ENCODE results near the gene TFB2M.
"Not testable (repeated sequence)": the region's sequence is repeated elsewhere in the genome, so short reads cannot be mapped to it uniquely, and the experiment has no call there.

Gene TFB2M

DNA sequence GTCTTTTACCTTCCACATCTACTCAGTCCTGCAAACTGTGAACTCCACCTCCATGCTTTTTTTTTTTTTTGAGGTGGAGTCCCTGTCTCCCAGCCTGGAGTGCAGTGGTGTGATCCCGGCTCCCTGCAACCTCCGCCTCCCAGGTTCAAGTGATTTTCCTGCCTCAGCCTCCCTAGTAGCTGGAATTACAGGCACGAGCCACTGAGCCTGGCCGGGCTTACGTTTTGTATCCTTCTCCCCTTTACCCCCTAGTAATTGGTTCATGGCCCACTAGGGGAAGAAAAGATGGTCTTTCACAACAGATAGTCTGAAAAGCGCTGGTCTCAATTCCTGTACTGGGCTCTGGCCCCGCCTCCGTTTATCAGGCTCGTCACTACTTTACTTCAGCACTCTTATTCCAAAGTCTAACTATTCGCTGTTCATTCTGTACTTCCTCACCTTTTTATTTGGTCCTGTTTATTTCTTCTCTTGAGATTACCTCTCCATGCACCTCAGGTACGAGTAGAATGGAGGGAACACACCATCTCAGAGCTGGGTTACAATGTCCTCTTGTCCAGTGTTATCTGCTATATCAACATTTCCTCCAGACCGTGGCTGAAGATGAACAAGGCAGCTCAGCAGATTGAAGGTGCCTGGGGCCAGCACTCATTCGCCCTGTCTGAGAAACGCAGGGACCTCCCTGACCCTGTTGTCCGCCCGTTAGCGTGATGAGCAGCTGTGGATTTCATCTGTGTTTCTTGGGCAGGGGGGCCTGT, 16.4 kb upstream of the TFB2M start:
- H3K9me3 ChIP-seq (ENCODE audit: control insufficient read depth, low read depth, low read length), result no peaks in the 10 kb centered on the region
- H3K4me1 ChIP-seq (ENCODE audit: control insufficient read depth, low read depth, low read length), result no peaks in the 10 kb centered on the region
- no peaks in the 10 kb centered on the region for H3K36me3 ChIP-seq (ENCODE audit: control insufficient read depth, low read depth, low read length)
- H3K27me3 ChIP-seq (ENCODE audit: control insufficient read depth, insufficient read depth, low read length), result no peaks in the 10 kb centered on the region
- H3K9ac ChIP-seq (ENCODE audit: low read length), result no peak overlapping the region
- H3K27ac ChIP-seq (ENCODE audit: low read length), result no peak overlapping the region
- no peak overlapping the region for H3K4me3 ChIP-seq (ENCODE audit: low read length)

DNA sequence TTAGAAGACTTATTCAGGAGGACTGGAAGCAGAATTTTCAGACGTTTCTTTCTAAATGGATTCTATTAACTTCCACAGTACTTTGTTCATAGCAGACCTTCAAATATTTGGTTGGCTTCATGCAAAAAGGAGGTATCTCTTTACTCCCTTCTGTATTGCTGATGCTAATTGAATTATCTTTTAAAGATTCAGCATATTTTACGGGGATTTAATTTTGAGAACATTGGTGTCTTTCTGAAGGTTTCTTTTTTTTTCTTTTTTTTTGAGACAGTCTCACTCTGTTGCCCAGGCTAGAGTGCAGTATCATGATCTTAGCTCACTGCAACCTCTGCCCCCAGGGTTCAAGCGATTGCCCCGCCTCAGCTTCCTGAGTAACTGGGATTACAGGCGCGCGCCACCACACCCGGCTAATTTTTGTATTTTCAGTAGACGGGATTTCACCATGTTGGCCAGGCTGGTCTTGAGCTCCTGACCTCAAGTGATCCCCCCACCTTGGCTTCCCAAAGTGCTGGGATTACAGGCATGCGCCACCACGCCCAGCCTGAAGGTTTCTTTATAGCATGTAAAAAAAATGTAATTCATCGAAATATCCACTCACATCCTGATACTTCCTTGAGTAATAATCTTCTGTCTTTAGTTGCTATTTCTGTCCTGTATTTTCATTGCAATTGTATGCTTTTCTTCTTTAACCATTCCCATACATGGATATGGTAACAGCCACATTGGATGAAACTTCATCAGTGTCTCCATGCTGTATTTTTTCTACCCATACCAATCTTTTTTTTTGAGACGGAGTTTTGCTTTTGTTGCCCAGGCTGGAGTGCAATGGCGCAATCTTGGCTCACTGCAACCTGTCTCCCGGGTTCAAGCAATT, 14.7 kb upstream of the TFB2M start:
- H3K9ac ChIP-seq (ENCODE audit: low read length), result no peak overlapping the region
- H3K27me3 ChIP-seq (ENCODE audit: control insufficient read depth, insufficient read depth, low read length), result no peaks in the 10 kb centered on the region
- H3K4me1 ChIP-seq (ENCODE audit: control insufficient read depth, low read depth, low read length), result no peaks in the 10 kb centered on the region
- H3K27ac ChIP-seq (ENCODE audit: low read length), result no peak overlapping the region
- H3K4me3 ChIP-seq (ENCODE audit: low read length), result no peak overlapping the region
- no peaks in the 10 kb centered on the region for H3K9me3 ChIP-seq (ENCODE audit: control insufficient read depth, low read depth, low read length)
- H3K36me3 ChIP-seq (ENCODE audit: control insufficient read depth, low read depth, low read length), result no peaks in the 10 kb centered on the region

DNA sequence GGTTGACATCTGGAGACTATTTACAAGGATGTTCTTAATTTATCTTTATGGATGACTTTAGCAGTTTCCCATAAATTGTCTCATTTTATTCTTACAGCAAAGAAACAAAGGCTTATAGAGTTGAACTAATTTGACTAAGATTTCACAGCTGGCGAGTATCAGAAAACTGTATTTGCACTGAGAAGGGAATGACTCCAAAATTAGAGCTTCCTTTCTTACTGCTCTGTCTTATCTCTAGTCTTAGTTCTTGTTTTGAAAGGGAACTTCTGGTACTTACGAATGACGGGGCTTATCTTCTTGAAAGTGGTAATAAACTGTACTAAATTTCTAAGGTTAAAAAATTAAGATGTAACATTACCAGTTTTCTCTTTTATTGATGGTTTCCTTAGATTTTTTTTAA, 13.8 kb upstream of the TFB2M start:
- no peak overlapping the region for H3K4me3 ChIP-seq (ENCODE audit: low read length)

DNA sequence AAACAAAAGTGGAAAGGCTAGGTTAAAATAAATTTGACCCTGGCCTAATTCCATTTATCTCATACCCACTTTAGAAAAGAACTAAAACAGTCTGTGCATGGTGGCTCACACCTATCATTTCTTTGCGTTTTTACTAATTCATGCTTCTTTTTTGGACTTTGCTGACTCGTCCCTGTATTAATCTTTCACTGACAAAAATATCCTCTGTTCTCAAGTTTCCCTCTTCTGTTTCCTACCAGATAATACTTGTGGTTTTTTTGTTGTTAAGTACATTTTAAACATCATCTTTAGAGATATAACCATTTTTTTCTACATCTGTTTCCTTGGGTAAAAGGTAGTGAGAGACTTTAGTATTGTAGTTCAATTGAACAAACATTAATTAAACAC, 11.7 kb upstream of the TFB2M start:
- Histone ChIP-seq H3K4me1 (ENCODE audit: control insufficient read depth, low read depth, low read length) (no peaks in the 10 kb centered on the region), H3K27ac (ENCODE audit: low read length) (no peak overlapping the region), H3K9me3 (ENCODE audit: control insufficient read depth, low read depth, low read length) (no peaks in the 10 kb centered on the region), H3K27me3 (ENCODE audit: control insufficient read depth, insufficient read depth, low read length) (no peaks in the 10 kb centered on the region), H3K4me3 (ENCODE audit: low read length) (no peak overlapping the region), H3K36me3 (ENCODE audit: control insufficient read depth, low read depth, low read length) (no peaks in the 10 kb centered on the region), H3K9ac (ENCODE audit: low read length) (no peak overlapping the region)

More for the DNA sequence above, 13.8 kb upstream of the TFB2M start:
- Histone ChIP-seq H3K27me3 (ENCODE audit: control insufficient read depth, insufficient read depth, low read length) (no peaks in the 10 kb centered on the region), H3K27ac (ENCODE audit: low read length) (no peak overlapping the region), H3K4me1 (ENCODE audit: control insufficient read depth, low read depth, low read length) (no peaks in the 10 kb centered on the region), H3K36me3 (ENCODE audit: control insufficient read depth, low read depth, low read length) (no peaks in the 10 kb centered on the region), H3K9ac (ENCODE audit: low read length) (no peak overlapping the region), H3K9me3 (ENCODE audit: control insufficient read depth, low read depth, low read length) (no peaks in the 10 kb centered on the region)

DNA sequence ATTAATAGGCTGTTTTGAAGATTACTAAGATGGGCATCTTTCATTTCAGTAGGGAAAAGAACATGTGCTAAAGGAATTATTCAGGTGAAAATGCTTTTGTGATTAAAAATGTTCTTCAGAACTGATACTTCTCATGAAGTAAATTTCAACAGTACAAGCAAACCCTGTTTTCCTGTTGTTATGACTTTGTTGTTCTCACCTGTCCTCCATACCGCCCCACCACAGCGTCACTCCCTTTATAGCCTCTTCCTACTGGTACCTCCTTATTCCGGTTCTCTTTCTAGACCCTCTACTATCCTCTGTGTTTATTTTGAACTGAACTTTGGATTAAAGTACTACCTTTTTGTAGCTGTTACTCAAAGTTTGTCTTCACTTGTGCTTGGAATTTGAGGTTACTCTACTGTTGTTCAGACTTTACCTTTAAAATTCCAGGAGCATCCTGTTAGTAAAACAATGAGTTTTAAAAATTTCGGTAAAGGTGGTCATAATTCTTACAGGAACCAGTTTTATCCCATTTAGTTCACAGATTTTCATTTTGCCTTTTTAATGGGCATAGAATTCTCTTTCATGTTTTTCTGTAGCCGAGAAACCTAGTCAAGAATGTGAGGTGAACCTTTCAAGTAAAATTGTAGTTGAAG, 11.1 kb upstream of the TFB2M start:
- H3K27me3 ChIP-seq (ENCODE audit: control insufficient read depth, insufficient read depth, low read length), result no peaks in the 10 kb centered on the region
- H3K36me3 ChIP-seq (ENCODE audit: control insufficient read depth, low read depth, low read length), result no peaks in the 10 kb centered on the region
- H3K4me3 ChIP-seq (ENCODE audit: low read length), result no peak overlapping the region
- no peaks in the 10 kb centered on the region for H3K4me1 ChIP-seq (ENCODE audit: control insufficient read depth, low read depth, low read length)
- H3K9ac ChIP-seq (ENCODE audit: low read length), result no peak overlapping the region
- no peaks in the 10 kb centered on the region for H3K9me3 ChIP-seq (ENCODE audit: control insufficient read depth, low read depth, low read length)
- no peak overlapping the region for H3K27ac ChIP-seq (ENCODE audit: low read length)

DNA sequence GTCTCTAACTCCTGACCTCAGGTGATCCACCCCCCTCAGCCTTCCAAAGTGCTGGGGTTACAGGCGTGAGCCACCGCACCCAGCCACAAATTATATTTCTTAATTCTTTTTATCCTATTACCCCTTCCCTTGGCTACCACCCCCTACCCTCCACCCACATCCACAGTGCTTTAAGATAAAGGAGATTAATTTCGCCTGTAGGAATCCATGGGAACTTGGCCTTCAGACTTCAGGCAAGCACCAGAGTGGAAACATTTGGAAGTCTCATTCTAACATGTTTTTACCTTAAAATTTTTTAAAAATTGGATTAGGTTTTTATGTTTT, 10.6 kb upstream of the TFB2M start:
- H3K27ac ChIP-seq (ENCODE audit: low read length), result no peak overlapping the region
- no peaks in the 10 kb centered on the region for H3K9me3 ChIP-seq (ENCODE audit: control insufficient read depth, low read depth, low read length)
- no peaks in the 10 kb centered on the region for H3K4me1 ChIP-seq (ENCODE audit: control insufficient read depth, low read depth, low read length)
- no peaks in the 10 kb centered on the region for H3K36me3 ChIP-seq (ENCODE audit: control insufficient read depth, low read depth, low read length)
- H3K27me3 ChIP-seq (ENCODE audit: control insufficient read depth, insufficient read depth, low read length), result no peaks in the 10 kb centered on the region
- no peak overlapping the region for H3K9ac ChIP-seq (ENCODE audit: low read length)
- H3K4me3 ChIP-seq (ENCODE audit: low read length), result no peak overlapping the region

DNA sequence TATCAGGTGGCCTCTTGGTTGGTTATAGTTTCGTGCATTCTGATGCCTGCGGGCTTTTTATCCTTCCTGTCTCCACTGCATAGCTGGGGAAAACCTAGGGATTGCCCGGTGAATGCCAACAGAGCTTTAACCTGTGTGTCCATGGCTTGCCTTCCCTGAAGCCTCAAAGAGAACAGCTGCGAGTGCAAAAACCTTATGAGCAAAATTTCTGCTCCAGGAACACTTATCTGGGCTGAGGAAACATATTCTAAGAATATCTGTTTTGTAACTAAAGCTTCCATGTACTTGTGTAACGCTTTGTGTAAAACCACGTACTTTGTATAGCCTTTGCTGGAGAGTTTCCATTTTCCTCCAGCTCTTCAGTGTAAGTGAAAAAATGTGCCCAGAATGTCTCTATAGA, 7.4 kb upstream of the TFB2M start:
- Histone ChIP-seq H3K4me1 (ENCODE audit: control insufficient read depth, low read depth, low read length) (no peaks in the 10 kb centered on the region), H3K27me3 (ENCODE audit: control insufficient read depth, insufficient read depth, low read length) (no peaks in the 10 kb centered on the region), H3K27ac (ENCODE audit: low read length) (no peak overlapping the region), H3K4me3 (ENCODE audit: low read length) (no peak overlapping the region), H3K9ac (ENCODE audit: low read length) (no peak overlapping the region), H3K9me3 (ENCODE audit: control insufficient read depth, low read depth, low read length) (no peaks in the 10 kb centered on the region), H3K36me3 (ENCODE audit: control insufficient read depth, low read depth, low read length) (no peaks in the 10 kb centered on the region)

DNA sequence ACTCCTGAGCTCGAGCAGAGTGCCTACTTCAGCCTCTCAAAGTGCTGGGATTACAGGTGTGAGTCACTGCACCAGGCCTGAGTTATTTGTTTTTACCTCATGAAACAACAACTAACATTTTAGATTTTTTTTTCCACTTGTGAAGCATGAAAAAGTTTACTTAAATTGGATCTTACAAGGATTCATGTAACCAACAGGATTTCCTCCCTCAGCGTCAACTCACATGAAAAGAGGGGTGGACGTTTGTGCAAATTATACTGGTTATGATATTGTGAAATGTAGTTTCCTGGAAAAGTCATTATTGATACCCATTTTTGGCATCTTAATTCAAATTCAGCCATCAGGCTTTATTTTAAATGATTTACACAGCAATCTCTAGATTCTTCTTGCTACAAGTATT, 6.7 kb upstream of the TFB2M start:
- Histone ChIP-seq H3K36me3 (ENCODE audit: control insufficient read depth, low read depth, low read length) (no peaks in the 10 kb centered on the region), H3K9ac (ENCODE audit: low read length) (no peak overlapping the region), H3K4me1 (ENCODE audit: control insufficient read depth, low read depth, low read length) (no peaks in the 10 kb centered on the region), H3K9me3 (ENCODE audit: control insufficient read depth, low read depth, low read length) (no peaks in the 10 kb centered on the region), H3K27me3 (ENCODE audit: control insufficient read depth, insufficient read depth, low read length) (no peaks in the 10 kb centered on the region), H3K4me3 (ENCODE audit: low read length) (no peak overlapping the region), H3K27ac (ENCODE audit: low read length) (no peak overlapping the region)

DNA sequence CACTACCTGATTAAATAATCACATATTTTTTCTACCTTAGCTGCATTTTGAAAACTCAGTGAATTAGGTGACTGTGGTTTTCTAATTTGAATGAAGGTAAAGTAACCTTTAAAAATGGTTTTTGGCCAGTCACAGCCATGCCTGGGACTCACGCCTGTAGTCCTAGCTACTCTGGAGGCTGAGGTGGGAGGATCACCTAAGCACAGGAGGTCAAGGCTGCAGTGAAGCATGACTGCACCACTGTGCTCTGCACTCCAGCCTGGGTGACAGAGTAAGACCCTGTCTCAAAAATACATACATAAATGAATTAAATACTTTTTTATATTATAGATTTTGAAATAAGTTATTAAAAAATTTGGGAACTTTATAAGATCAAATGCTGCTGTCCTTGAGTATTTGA, 5.9 kb upstream of the TFB2M start:
- Histone ChIP-seq H3K36me3 (ENCODE audit: control insufficient read depth, low read depth, low read length) (no peaks in the 10 kb centered on the region), H3K4me1 (ENCODE audit: control insufficient read depth, low read depth, low read length) (peaks cover 3% of the 10 kb centered on the region), H3K27ac (ENCODE audit: low read length) (no peak overlapping the region), H3K27me3 (ENCODE audit: control insufficient read depth, insufficient read depth, low read length) (no peaks in the 10 kb centered on the region), H3K9me3 (ENCODE audit: control insufficient read depth, low read depth, low read length) (no peaks in the 10 kb centered on the region), H3K4me3 (ENCODE audit: low read length) (no peak overlapping the region), H3K9ac (ENCODE audit: low read length) (no peak overlapping the region)

DNA sequence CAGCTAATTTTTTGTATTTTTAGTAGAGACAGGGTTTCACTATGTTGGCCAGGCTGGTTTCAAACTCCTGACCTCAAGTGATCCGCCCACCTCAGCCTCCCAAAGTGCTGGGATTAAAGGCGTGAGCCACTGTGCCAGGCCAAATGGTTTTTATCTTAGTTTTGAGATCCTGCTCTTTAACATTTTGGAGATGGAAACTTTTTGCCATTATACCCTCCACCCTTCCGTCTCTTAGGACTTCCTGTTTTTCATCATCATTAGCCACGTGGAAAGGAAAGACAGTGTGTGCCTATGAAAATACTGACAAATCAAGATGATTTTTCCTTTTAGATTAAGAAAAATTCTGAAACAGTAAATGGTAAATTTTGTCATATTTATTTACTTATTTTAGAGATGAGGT, 5.2 kb upstream of the TFB2M start:
- not testable (repeated sequence) for H3K4me1 ChIP-seq (ENCODE audit: control insufficient read depth, low read depth, low read length); H3K36me3 ChIP-seq (ENCODE audit: control insufficient read depth, low read depth, low read length); H3K9me3 ChIP-seq (ENCODE audit: control insufficient read depth, low read depth, low read length); H3K27me3 ChIP-seq (ENCODE audit: control insufficient read depth, insufficient read depth, low read length); H3K4me3 ChIP-seq (ENCODE audit: low read length); H3K27ac ChIP-seq (ENCODE audit: low read length); H3K9ac ChIP-seq (ENCODE audit: low read length)

DNA sequence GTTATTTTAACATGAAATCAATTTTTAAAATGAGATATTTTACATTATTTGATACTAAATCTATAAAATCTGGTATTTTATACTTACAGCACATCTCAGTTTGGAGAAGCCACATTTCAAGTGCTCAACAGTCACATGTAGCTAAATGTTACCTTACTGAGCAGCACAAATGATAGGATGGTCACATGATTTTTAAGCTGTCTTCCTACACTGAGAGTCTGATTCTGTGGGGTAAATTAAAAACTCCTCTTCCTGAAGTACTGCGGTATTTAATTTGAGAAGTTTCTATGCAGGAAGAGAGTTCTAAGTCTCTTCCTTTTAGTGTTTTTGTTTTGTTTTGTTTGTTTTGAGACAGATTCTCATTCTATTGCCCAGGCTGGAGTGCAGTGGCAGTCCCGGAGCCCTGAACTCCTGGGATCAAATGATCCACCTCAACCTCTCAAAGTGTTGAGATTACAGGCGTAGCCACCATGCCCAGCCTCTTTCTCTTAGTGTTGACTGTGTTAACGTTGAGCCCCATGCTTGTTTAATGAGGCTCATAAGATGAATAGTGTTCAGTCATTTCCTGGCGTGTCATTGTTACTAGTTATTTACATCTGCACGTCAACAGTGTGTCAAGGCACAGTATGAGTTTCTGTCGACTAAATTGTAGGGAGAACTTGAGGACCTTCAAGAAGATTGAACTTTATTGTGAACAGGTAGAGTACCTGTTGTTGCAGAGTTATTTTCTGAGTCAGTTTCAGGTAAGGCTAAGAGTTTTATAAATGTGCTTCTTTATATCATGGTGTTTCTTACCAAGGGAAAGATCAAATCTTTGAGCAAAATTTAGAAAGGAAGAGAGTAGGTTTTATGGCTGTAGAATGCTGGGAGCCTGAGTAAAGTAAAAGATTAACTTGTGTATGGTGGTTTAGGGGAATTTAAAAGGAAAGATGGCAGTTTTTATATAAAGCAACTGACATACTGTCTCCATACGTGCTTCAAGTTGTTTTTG, 3.5 kb upstream of the TFB2M start:
- H3K27ac ChIP-seq (ENCODE audit: low read length), result no peak overlapping the region
- H3K9ac ChIP-seq (ENCODE audit: low read length), result no peak overlapping the region
- H3K9me3 ChIP-seq (ENCODE audit: control insufficient read depth, low read depth, low read length), result no peaks in the 10 kb centered on the region
- H3K4me1 ChIP-seq (ENCODE audit: control insufficient read depth, low read depth, low read length), result peaks cover 7% of the 10 kb centered on the region
- H3K4me3 ChIP-seq (ENCODE audit: low read length), result no peak overlapping the region
- no peaks in the 10 kb centered on the region for H3K36me3 ChIP-seq (ENCODE audit: control insufficient read depth, low read depth, low read length)
- H3K27me3 ChIP-seq (ENCODE audit: control insufficient read depth, insufficient read depth, low read length), result no peaks in the 10 kb centered on the region
